NB4 (cell line): Measurements from ENCODE around the gene GLB1L3.

ENCODE experiments used
- POLR2A ChIP-seq: IDR thresholded peaks from 2 replicates; pipeline ENCODE4 v1.6.1; 2011; ENCODE audit warnings: mild to moderate bottlenecking; ENCODE audit not compliant: insufficient read length; ENCODE audit errors: extremely low read depth
- TF ChIP-seq, protein P1 (sequence below): IDR thresholded peaks from 2 replicates; pipeline ENCODE4 v1.6.1; 2011; ENCODE audit warnings: low read depth, low read length
- TF ChIP-seq, protein P2 (sequence below): IDR thresholded peaks from one replicate; pipeline ENCODE4 v1.5.1; 2012; ENCODE audit warnings: low read depth, low read length

DNA sequence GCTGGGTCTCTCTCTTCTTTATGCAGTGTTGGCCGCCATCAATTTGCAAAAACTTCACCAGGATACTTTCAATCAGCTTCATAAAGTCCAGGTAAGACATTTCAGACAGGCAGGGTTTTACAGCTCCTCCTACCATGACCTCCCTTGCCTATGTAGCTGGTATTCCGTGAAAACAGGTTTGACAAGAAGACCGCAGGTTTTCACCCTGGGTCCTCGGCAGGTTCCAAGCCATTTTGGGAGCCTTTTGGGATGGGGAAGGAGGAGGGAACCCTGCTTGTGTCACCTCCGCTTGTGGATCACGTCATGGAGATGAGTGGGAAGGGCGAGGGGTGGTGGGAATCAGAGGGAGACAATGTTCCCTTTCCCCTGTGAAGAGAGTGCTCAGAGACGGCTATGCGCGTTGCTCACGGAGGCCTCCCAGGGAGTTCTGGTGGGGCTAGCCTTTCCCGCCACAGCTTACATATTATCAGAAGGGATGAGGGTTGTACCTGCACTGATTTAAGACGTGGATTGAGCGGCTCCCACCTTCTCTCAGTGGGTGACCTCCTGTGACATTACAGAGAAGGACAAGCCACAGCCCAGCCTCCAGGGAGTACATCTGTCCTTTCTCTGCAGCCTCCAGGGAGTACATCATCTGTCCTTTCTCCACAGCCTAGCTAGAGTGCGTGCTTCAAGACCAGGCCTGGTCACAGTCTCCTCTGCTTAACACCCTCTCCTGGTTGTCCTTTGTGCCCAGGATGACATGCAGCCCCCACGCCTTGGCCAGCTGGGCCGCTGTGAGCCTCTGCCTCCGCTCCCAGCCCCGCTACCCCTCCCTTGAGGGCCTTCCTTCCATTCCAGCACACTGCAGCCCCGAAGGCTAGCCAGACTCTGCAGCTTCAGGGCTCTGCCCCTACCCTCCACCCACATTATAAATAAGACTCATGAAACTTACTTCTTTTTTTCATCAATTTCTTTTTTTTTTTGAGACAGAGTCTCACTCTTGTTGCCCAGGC lies 17.2 kb downstream of the GLB1L3 start:
- TF ChIP-seq, protein P1, sequence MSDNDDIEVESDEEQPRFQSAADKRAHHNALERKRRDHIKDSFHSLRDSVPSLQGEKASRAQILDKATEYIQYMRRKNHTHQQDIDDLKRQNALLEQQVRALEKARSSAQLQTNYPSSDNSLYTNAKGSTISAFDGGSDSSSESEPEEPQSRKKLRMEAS, result no peak
- TF ChIP-seq, protein P2, sequence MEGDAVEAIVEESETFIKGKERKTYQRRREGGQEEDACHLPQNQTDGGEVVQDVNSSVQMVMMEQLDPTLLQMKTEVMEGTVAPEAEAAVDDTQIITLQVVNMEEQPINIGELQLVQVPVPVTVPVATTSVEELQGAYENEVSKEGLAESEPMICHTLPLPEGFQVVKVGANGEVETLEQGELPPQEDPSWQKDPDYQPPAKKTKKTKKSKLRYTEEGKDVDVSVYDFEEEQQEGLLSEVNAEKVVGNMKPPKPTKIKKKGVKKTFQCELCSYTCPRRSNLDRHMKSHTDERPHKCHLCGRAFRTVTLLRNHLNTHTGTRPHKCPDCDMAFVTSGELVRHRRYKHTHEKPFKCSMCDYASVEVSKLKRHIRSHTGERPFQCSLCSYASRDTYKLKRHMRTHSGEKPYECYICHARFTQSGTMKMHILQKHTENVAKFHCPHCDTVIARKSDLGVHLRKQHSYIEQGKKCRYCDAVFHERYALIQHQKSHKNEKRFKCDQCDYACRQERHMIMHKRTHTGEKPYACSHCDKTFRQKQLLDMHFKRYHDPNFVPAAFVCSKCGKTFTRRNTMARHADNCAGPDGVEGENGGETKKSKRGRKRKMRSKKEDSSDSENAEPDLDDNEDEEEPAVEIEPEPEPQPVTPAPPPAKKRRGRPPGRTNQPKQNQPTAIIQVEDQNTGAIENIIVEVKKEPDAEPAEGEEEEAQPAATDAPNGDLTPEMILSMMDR, result no peak
- TF ChIP-seq POLR2A, result no peak
